HepG2 (cell line): Measurements from ENCODE around the gene PROC. TPM values are rescaled to one million over a fixed set of nuclear protein-coding genes. Genes with fewer than 3 reads are reported as not detected.

ENCODE experiments used
- ARID2 ChIP-seq: sonication (generic); formaldehyde crosslinking; IDR thresholded peaks from 2 replicates; pipeline ENCODE4 v1.8.1; 2022; ENCODE audit warnings: mild to moderate bottlenecking, missing genetic modification reagents, borderline replicate concordance
- ARNTL ChIP-seq: sonication (generic); formaldehyde crosslinking; IDR thresholded peaks from 2 replicates; pipeline ENCODE4 v1.4.0; 2020; ENCODE audit warnings: mild to moderate bottlenecking, missing genetic modification reagents
- EZH2 ChIP-seq: conservative IDR thresholded peaks from 2 replicates; pipeline ENCODE4 v1.6.1; 2012; ENCODE audit warnings: mild to moderate bottlenecking, low read depth, low read length, moderate library complexity
- GZF1 ChIP-seq: sonication (generic); formaldehyde crosslinking; IDR thresholded peaks from 2 replicates; pipeline ENCODE4 v1.5.1; 2020; ENCODE audit warnings: mild to moderate bottlenecking, missing genetic modification reagents
- MYNN ChIP-seq: sonication (generic); formaldehyde crosslinking; IDR thresholded peaks from 2 replicates; pipeline ENCODE4 v1.4.0; 2020; ENCODE audit warnings: mild to moderate bottlenecking, low read depth, missing genetic modification reagents
- PRMT3 ChIP-seq: sonication (generic); formaldehyde crosslinking; IDR thresholded peaks from 2 replicates; pipeline ENCODE4 v1.8.1; 2022; ENCODE audit warnings: low read depth, mild to moderate bottlenecking, moderate library complexity, missing genetic modification reagents, borderline replicate concordance
- TGIF2 ChIP-seq: IDR thresholded peaks from 2 replicates; pipeline ENCODE4 v1.6.1; 2016; ENCODE audit warnings: control low read depth, missing compliant biosample characterization
- ZEB1 ChIP-seq: IDR thresholded peaks from 2 replicates; pipeline ENCODE4 v1.6.1; 2012; ENCODE audit warnings: mild to moderate bottlenecking, low read depth, inconsistent platforms; ENCODE audit not compliant: insufficient replicate concordance
- ZNF230 ChIP-seq: sonication (generic); formaldehyde crosslinking; IDR thresholded peaks from 2 replicates; pipeline ENCODE4 v1.4.0; 2020; ENCODE audit warnings: mild to moderate bottlenecking, missing genetic modification reagents
- ZNF331 ChIP-seq: sonication (generic); formaldehyde crosslinking; IDR thresholded peaks from 2 replicates; pipeline ENCODE4 v1.4.0; 2020; ENCODE audit warnings: missing genetic modification reagents
- ZNF549 ChIP-seq: sonication (generic); formaldehyde crosslinking; IDR thresholded peaks from 2 replicates; pipeline ENCODE4 v1.5.0; 2020; ENCODE audit warnings: missing genetic modification reagents
- ZNF550 ChIP-seq: sonication (generic); formaldehyde crosslinking; IDR thresholded peaks from 2 replicates; pipeline ENCODE4 v1.4.0; 2020; ENCODE audit warnings: mild to moderate bottlenecking, missing genetic modification reagents, borderline replicate concordance
- ZNF570 ChIP-seq: sonication (generic); formaldehyde crosslinking; IDR thresholded peaks from 2 replicates; pipeline ENCODE4 v1.4.0; 2020; ENCODE audit warnings: mild to moderate bottlenecking, missing genetic modification reagents, borderline replicate concordance
- polyA plus RNA-seq, 8 experiments: library from polyadenylated mRNA; depleted of rRNA in 3 of 8; stranded (reverse) in 7 of 8; unstranded in 1 of 8; fragments of >200 nt; fragmentation: Illumina TruSeq in 4 of 8; extraction: Trizol in 4 of 8; gene quantifications; 2 replicates each; pipeline versions ENCODE4 v1.2.1 to v1.2.3, GENCODE V29; 2011 to 2016; ENCODE audit warnings: low read depth in 4 of 8, missing spikeins in 1 of 8, mixed read lengths in 1 of 8; ENCODE audit not compliant: insufficient read depth in 1 of 8
- total RNA-seq, 5 experiments: library from RNA; depleted of rRNA; stranded (reverse); fragments of >200 nt; fragmentation: Illumina TruSeq; extraction: Trizol; gene quantifications; 2 replicates each; pipeline ENCODE4 v1.2.3, GENCODE V29; 2016; ENCODE audit warnings: low read depth in 1 of 5
- TF ChIP-seq, protein P1 (sequence below), 2 experiments: sonication (generic) in 1 of 2; formaldehyde crosslinking in 1 of 2; IDR thresholded peaks; 2 replicates each; pipeline versions ENCODE4 v1.4.0 to v1.6.1; 2018 to 2020; ENCODE audit warnings: missing genetic modification reagents in 2 of 2, borderline replicate concordance in 1 of 2, low read depth in 1 of 2, mild to moderate bottlenecking in 1 of 2, missing biosample characterization in 1 of 2
- TF ChIP-seq, protein P2 (sequence below): sonication (generic); formaldehyde crosslinking; IDR thresholded peaks from 2 replicates; pipeline ENCODE4 v1.4.0; 2020; ENCODE audit warnings: missing genetic modification reagents
- TF ChIP-seq, protein P3 (sequence below): sonication (generic); formaldehyde crosslinking; IDR thresholded peaks from 2 replicates; pipeline ENCODE4 v1.8.1; 2022; ENCODE audit warnings: low read depth, mild to moderate bottlenecking, missing genetic modification reagents
- TF ChIP-seq, protein P4 (sequence below), 2 experiments: sonication (generic) in 1 of 2; formaldehyde crosslinking in 1 of 2; IDR thresholded peaks; 2 replicates each; pipeline versions ENCODE4 v1.5.1 to v1.6.1; 2011 to 2020; ENCODE audit warnings: borderline replicate concordance in 1 of 2, low read depth in 1 of 2, low read length in 1 of 2, mild to moderate bottlenecking in 1 of 2, missing genetic modification reagents in 1 of 2, moderate library complexity in 1 of 2
- TF ChIP-seq, protein P5 (sequence below): sonication (generic); formaldehyde crosslinking; IDR thresholded peaks from 2 replicates; pipeline ENCODE4 v1.4.0; 2020; ENCODE audit warnings: missing genetic modification reagents

The PROC gene
- total and polyA plus RNA-seq, 2 of the 13 experiments (the other 11 are each of a cell fraction or from before 2014, with no cell fraction given): 134 to 185 TPM

DNA sequence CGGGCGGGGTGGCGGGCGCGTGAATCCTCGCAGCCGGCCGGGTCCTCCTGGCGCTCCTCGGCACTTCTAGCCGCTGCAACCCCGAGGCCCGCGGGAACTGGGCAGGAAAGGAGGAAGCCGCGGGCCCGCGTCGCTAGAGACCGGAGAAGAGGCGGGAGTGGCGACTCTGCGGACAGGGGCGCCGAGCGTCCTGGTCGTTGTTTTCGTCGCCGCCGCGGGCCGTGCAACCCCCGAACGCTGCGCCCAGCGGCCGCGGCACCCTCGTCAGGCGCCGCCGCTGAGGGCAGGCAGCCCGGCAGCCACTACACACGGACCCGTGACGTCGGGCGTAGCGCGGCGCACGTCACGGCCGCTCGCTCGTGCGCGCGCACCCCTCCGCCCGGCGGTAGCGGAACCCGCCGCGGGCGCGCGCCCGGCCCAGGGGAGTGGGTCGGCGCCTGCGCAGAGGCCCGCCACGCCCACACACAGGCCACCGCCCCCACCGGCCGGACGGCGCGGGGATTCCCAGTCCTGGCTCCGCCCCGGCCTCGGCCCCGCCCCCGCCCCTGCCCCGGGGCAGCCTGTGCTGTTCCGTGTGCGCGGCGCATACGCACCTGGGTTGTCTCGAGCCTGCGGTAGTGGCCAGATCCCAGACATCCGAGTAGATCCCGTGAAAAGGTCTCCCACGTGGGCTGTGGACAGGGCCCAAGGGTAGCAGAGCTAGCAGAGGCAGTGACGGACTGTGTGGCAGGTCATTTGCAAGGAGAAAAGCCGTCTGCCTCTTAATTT, 30.4 kb upstream of the PROC start, which contains the start of gene MAP3K2 (continued):
- TF ChIP-seq, protein P1, sequence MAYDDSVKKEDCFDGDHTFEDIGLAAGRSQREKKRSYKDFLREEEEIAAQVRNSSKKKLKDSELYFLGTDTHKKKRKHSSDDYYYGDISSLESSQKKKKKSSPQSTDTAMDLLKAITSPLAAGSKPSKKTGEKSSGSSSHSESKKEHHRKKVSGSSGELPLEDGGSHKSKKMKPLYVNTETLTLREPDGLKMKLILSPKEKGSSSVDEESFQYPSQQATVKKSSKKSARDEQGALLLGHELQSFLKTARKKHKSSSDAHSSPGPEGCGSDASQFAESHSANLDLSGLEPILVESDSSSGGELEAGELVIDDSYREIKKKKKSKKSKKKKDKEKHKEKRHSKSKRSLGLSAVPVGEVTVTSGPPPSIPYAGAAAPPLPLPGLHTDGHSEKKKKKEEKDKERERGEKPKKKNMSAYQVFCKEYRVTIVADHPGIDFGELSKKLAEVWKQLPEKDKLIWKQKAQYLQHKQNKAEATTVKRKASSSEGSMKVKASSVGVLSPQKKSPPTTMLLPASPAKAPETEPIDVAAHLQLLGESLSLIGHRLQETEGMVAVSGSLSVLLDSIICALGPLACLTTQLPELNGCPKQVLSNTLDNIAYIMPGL (CRISPR knock-in tag; IDR thresholded peaks at IDR 0.05; ENCODE audit: borderline replicate concordance in 1 of 2, low read depth in 1 of 2): peak in 1 of 2 experiments; percentile 17; a peak in 2 of 4 replicates
- TF ChIP-seq MYNN (CRISPR knock-in tag) (peak; percentile 52; the same call in 1 of the 2 replicates), ZNF549 (CRISPR knock-in tag) (peak; percentile 34; the same call in 1 of the 2 replicates), ARID2 (CRISPR knock-in tag) (no peak), ZEB1 (no peak), PRMT3 (no peak), ZNF331 (CRISPR knock-in tag) (peak; percentile 7; the same call in 1 of the 2 replicates), TGIF2 (CRISPR knock-in tag) (peak; percentile 60; the same call in 1 of the 2 replicates), ZNF230 (CRISPR knock-in tag) (peak; percentile 49), EZH2 (no peak), ZNF550 (CRISPR knock-in tag) (no peak), GZF1 (CRISPR knock-in tag) (no peak), ARNTL (CRISPR knock-in tag) (no peak), ZNF570 (CRISPR knock-in tag) (0 out of 2 replicates have a peak, but pooled peaks have one; percentile 15)
- TF ChIP-seq, protein P2, sequence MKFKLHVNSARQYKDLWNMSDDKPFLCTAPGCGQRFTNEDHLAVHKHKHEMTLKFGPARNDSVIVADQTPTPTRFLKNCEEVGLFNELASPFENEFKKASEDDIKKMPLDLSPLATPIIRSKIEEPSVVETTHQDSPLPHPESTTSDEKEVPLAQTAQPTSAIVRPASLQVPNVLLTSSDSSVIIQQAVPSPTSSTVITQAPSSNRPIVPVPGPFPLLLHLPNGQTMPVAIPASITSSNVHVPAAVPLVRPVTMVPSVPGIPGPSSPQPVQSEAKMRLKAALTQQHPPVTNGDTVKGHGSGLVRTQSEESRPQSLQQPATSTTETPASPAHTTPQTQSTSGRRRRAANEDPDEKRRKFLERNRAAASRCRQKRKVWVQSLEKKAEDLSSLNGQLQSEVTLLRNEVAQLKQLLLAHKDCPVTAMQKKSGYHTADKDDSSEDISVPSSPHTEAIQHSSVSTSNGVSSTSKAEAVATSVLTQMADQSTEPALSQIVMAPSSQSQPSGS (CRISPR knock-in tag): no peak; the same call in 1 of the 2 replicates
- TF ChIP-seq, protein P3, sequence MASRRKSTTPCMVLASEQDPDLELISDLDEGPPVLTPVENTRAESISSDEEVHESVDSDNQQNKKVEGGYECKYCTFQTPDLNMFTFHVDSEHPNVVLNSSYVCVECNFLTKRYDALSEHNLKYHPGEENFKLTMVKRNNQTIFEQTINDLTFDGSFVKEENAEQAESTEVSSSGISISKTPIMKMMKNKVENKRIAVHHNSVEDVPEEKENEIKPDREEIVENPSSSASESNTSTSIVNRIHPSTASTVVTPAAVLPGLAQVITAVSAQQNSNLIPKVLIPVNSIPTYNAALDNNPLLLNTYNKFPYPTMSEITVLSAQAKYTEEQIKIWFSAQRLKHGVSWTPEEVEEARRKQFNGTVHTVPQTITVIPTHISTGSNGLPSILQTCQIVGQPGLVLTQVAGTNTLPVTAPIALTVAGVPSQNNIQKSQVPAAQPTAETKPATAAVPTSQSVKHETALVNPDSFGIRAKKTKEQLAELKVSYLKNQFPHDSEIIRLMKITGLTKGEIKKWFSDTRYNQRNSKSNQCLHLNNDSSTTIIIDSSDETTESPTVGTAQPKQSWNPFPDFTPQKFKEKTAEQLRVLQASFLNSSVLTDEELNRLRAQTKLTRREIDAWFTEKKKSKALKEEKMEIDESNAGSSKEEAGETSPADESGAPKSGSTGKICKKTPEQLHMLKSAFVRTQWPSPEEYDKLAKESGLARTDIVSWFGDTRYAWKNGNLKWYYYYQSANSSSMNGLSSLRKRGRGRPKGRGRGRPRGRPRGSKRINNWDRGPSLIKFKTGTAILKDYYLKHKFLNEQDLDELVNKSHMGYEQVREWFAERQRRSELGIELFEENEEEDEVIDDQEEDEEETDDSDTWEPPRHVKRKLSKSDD (CRISPR knock-in tag): peak; percentile 94; the same call in 1 of the 2 replicates
- TF ChIP-seq, protein P4, sequence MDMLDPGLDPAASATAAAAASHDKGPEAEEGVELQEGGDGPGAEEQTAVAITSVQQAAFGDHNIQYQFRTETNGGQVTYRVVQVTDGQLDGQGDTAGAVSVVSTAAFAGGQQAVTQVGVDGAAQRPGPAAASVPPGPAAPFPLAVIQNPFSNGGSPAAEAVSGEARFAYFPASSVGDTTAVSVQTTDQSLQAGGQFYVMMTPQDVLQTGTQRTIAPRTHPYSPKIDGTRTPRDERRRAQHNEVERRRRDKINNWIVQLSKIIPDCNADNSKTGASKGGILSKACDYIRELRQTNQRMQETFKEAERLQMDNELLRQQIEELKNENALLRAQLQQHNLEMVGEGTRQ (IDR thresholded peaks at IDR 0.05; ENCODE audit: low read depth, low read length): no peak
- TF ChIP-seq, protein P4 (CRISPR knock-in tag; IDR thresholded peaks at IDR 0.05; ENCODE audit: borderline replicate concordance): no peak; the same call in 1 of the 2 replicates
- TF ChIP-seq, protein P5, sequence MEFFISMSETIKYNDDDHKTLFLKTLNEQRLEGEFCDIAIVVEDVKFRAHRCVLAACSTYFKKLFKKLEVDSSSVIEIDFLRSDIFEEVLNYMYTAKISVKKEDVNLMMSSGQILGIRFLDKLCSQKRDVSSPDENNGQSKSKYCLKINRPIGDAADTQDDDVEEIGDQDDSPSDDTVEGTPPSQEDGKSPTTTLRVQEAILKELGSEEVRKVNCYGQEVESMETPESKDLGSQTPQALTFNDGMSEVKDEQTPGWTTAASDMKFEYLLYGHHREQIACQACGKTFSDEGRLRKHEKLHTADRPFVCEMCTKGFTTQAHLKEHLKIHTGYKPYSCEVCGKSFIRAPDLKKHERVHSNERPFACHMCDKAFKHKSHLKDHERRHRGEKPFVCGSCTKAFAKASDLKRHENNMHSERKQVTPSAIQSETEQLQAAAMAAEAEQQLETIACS (CRISPR knock-in tag): peak; percentile 92
